Measurements from ENCODE around the gene SLC8A2. TPM values are rescaled to one million over a fixed set of nuclear protein-coding genes. Genes with fewer than 3 reads are reported as not detected.

SLC8A2 gene
- polyA plus RNA-seq, 3 donors = 0.22 to 0.26 (median 0.23) TPM

Other genes with a start within 250 kb of the SLC8A2 start
- 1 to 10 TPM; 1.1 to 2.9 (median 2.1) TPM for gene BBC3, start 240.7 kb downstream of the SLC8A2 start, polyA plus RNA-seq (ENCODE audit: insufficient read length in 3 of 3)
- 10 to 100 TPM; 20.6 to 30.1 (median 25.0) TPM for gene CCDC9, start 215.4 kb downstream of the SLC8A2 start, polyA plus RNA-seq (ENCODE audit: insufficient read length in 3 of 3)
- gene INAFM1, start 197.0 kb downstream of the SLC8A2 start, polyA plus RNA-seq (ENCODE audit: insufficient read length in 3 of 3) = 10 to 100 TPM in 2 of 3 donors, 1 to 10 TPM in 1; 6.0 to 11.5 (median 10.7) TPM
- 10 to 100 TPM in 1 of 3 donors, 1 to 10 TPM in 2; 3.4 to 10.6 (median 7.1) TPM for gene C5AR1, start 162.0 kb downstream of the SLC8A2 start, polyA plus RNA-seq (ENCODE audit: insufficient read length in 3 of 3)
- under 1 TPM; 0.23 to 0.42 (median 0.29) TPM for gene C5AR2, start 139.7 kb downstream of the SLC8A2 start, polyA plus RNA-seq (ENCODE audit: insufficient read length in 3 of 3)
- gene DHX34, start 122.6 kb downstream of the SLC8A2 start, polyA plus RNA-seq (ENCODE audit: insufficient read length in 3 of 3) = 10 to 100 TPM; 10.1 to 18.9 (median 17.8) TPM
- 10 to 100 TPM; 15.0 to 29.5 (median 18.2) TPM for gene MEIS3, start 52.4 kb downstream of the SLC8A2 start, polyA plus RNA-seq (ENCODE audit: insufficient read length in 3 of 3)
- 10 to 100 TPM in 2 of 3 donors, 1 to 10 TPM in 1; 8.2 to 13.5 (median 13.3) TPM for gene KPTN, start 12.3 kb upstream of the SLC8A2 start, polyA plus RNA-seq (ENCODE audit: insufficient read length in 3 of 3)
- 100 to 1,000 TPM; 140 to 177 (median 156) TPM for gene NAPA, start 43.2 kb upstream of the SLC8A2 start, polyA plus RNA-seq (ENCODE audit: insufficient read length in 3 of 3)
- gene ZNF541, start 101.3 kb upstream of the SLC8A2 start, polyA plus RNA-seq (ENCODE audit: insufficient read length in 3 of 3) = under 1 TPM; 0.24 to 0.31 (median 0.27) TPM
- gene BICRA, start 137.2 kb upstream of the SLC8A2 start, polyA plus RNA-seq (ENCODE audit: insufficient read length in 3 of 3) = 10 to 100 TPM; 10.2 to 16.6 (median 16.5) TPM
- 10 to 100 TPM; 25.3 to 41.6 (median 28.6) TPM for gene EHD2, start 241.5 kb upstream of the SLC8A2 start, polyA plus RNA-seq (ENCODE audit: insufficient read length in 3 of 3)

Data from renal cortex interstitium (tissue), 3 donors.